Body of pancreas (tissue), 4 donors: ENCODE results near the gene NPY.

Source experiments
- CTCF ChIP-seq, 7 experiments: fragments of 450-650 bp in 4 of 7; fragments of 200-600 bp in 3 of 7; sonication (generic) in 3 of 7; IDR thresholded peaks; one replicate each; pipeline ENCODE4 v1.5.1; 2016 to 2019; ENCODE audit warnings: antibody characterized with exemption in 7 of 7
- POLR2A ChIP-seq, 3 donors: fragments of 450-650 bp; IDR thresholded peaks; one replicate each; pipeline ENCODE4 v1.6.1; 2016; ENCODE audit warnings: antibody characterized with exemption in 3 of 3, mild to moderate bottlenecking in 2 of 3

GRCh38 chr7:24334627-24335026, 50.6 kb downstream of the NPY start:
- no peak for TF ChIP-seq CTCF (IDR thresholded peaks at IDR 0.05)
- no peak for TF ChIP-seq POLR2A (IDR thresholded peaks at IDR 0.05)
